Measurements from ENCODE around the gene ANKFN1.

DNA sequence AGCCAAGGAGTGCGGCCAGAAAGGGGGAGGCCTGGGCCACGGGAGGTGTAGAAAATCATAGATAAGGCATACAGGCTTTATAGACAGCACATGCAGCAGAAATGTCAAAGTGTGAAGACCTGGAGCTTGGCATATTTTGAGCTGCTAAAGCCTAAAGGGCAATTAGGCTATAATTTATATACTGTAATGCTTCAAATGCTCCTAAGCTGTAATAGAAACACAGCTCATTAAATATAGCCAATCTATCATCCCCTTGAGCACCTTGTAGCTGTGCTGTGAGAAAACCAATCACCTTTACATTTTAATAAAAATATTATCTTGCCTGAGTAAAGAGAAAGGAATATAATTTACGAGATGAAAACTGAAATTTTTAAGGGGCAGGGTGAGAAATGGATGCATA lies 342.3 kb downstream of the ANKFN1 start:
- no peak for TF ChIP-seq EZH2 (IDR thresholded peaks at IDR 0.05; ENCODE audit: insufficient read depth, low read length)
- TF ChIP-seq, protein P1, sequence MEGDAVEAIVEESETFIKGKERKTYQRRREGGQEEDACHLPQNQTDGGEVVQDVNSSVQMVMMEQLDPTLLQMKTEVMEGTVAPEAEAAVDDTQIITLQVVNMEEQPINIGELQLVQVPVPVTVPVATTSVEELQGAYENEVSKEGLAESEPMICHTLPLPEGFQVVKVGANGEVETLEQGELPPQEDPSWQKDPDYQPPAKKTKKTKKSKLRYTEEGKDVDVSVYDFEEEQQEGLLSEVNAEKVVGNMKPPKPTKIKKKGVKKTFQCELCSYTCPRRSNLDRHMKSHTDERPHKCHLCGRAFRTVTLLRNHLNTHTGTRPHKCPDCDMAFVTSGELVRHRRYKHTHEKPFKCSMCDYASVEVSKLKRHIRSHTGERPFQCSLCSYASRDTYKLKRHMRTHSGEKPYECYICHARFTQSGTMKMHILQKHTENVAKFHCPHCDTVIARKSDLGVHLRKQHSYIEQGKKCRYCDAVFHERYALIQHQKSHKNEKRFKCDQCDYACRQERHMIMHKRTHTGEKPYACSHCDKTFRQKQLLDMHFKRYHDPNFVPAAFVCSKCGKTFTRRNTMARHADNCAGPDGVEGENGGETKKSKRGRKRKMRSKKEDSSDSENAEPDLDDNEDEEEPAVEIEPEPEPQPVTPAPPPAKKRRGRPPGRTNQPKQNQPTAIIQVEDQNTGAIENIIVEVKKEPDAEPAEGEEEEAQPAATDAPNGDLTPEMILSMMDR (IDR thresholded peaks at IDR 0.05; ENCODE audit: insufficient read depth, low read depth, low read length): no peak
